Peyer's patch (tissue), 4 donors: ENCODE data around the gene GGTA1.

Source experiments
- POLR2A ChIP-seq, 2 donors: fragments of 450-650 bp; IDR thresholded peaks; one replicate each; pipeline ENCODE4 v1.5.1; 2017; ENCODE audit warnings: antibody characterized with exemption in 2 of 2, mild to moderate bottlenecking in 2 of 2, moderate library complexity in 2 of 2
- TF ChIP-seq, protein P1 (sequence below), 6 experiments: fragments of 450-650 bp in 4 of 6; fragments of 200-600 bp in 2 of 6; sonication (generic) in 1 of 6; IDR thresholded peaks; one replicate each; pipeline ENCODE4 v1.5.1; 2017 to 2019; ENCODE audit warnings: antibody characterized with exemption in 6 of 6, mild to moderate bottlenecking in 3 of 6, moderate library complexity in 1 of 6

DNA sequence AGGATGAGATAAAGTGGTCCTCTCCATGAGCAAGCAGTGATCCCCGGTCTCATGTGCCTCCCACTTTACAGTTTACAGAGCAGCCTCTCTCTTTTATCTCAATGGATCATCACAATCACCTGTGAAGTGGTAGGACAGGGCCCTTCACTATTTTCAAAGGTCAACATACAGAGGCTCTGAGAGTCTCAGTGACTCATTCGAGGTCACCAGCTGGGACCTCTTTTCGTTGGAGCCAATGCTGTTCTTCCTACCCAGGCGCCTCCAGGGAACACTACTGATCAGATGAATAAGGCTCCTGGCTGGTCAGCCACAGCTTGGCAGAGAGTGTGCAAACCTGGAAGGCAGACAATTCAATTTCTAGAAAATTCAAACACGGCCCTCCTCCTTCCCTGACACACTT lies 16.6 kb downstream of the GGTA1 start:
- no peak for TF ChIP-seq POLR2A (IDR thresholded peaks at IDR 0.05)
- TF ChIP-seq, protein P1, sequence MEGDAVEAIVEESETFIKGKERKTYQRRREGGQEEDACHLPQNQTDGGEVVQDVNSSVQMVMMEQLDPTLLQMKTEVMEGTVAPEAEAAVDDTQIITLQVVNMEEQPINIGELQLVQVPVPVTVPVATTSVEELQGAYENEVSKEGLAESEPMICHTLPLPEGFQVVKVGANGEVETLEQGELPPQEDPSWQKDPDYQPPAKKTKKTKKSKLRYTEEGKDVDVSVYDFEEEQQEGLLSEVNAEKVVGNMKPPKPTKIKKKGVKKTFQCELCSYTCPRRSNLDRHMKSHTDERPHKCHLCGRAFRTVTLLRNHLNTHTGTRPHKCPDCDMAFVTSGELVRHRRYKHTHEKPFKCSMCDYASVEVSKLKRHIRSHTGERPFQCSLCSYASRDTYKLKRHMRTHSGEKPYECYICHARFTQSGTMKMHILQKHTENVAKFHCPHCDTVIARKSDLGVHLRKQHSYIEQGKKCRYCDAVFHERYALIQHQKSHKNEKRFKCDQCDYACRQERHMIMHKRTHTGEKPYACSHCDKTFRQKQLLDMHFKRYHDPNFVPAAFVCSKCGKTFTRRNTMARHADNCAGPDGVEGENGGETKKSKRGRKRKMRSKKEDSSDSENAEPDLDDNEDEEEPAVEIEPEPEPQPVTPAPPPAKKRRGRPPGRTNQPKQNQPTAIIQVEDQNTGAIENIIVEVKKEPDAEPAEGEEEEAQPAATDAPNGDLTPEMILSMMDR (IDR thresholded peaks at IDR 0.05) = no peak
